Endothelial cell (in vitro differentiated cells): ENCODE data around the gene TYRO3. TPM values are rescaled to one million over a fixed set of nuclear protein-coding genes. Genes with fewer than 3 reads are reported as not detected.
A peak's percentile ranks its signal among the peaks of the same experiment; 100 is the strongest.

Experiments
- DNase-seq: peaks from one replicate; pipeline ENCODE4 v3.0.0; 2021; ENCODE audit warnings: low spot score
- H3K27ac Mint-ChIP-seq: one replicate; pipeline ENCODE4 v1.8.0; 2021; ENCODE audit warnings: mixed read lengths, inconsistent platforms; ENCODE audit not compliant: unreplicated experiment
- H3K27me3 Mint-ChIP-seq: one replicate; pipeline ENCODE4 v1.8.0; 2021; ENCODE audit warnings: mild to moderate bottlenecking, moderate library complexity, mixed read lengths, inconsistent platforms; ENCODE audit not compliant: unreplicated experiment
- H3K36me3 Mint-ChIP-seq: one replicate; pipeline ENCODE4 v1.8.0; 2021; ENCODE audit warnings: mild to moderate bottlenecking, low read depth, mixed read lengths, inconsistent platforms; ENCODE audit not compliant: unreplicated experiment
- H3K4me1 Mint-ChIP-seq: one replicate; pipeline ENCODE4 v1.8.0; 2021; ENCODE audit warnings: mild to moderate bottlenecking, mixed read lengths, inconsistent platforms; ENCODE audit not compliant: unreplicated experiment
- H3K4me3 Mint-ChIP-seq: one replicate; pipeline ENCODE4 v1.8.0; 2021; ENCODE audit warnings: mild to moderate bottlenecking, mixed read lengths, inconsistent platforms; ENCODE audit not compliant: unreplicated experiment
- H3K9me3 Mint-ChIP-seq: one replicate; pipeline ENCODE4 v1.8.0; 2021; ENCODE audit warnings: mixed read lengths, inconsistent platforms; ENCODE audit not compliant: unreplicated experiment
- CTCF ChIP-seq: fragments of 200-600 bp; sonication (generic); IDR thresholded peaks from one replicate; pipeline ENCODE4 v1.5.0; 2021; ENCODE audit warnings: antibody characterized with exemption; ENCODE audit not compliant: unreplicated experiment
- total RNA-seq: library from RNA; stranded (reverse); fragmentation: NEBNext Ultra II Directional; extraction: Animal tissue kit (Norgen Biotek cat#: 25700); gene quantifications from one replicate; pipeline ENCODE4 v1.2.1, GENCODE V29; 2021; ENCODE audit not compliant: unreplicated experiment

The TYRO3 gene
- total RNA-seq, 1 donor from 2014 or later, result 115 TPM

GRCh38 chr15:41543521-41543870, 15.5 kb upstream of the TYRO3 start:
- no peak for TF ChIP-seq CTCF
- H3K4me3 Mint-ChIP-seq, result peak overlapping the region; percentile 99
- DNase-seq, result no peak
- H3K36me3 Mint-ChIP-seq, result no peaks in the 10 kb centered on the region
- peaks cover 10% of the 10 kb centered on the region for H3K4me1 Mint-ChIP-seq
- H3K27me3 Mint-ChIP-seq, result peaks cover 8% of the 10 kb centered on the region
- H3K9me3 Mint-ChIP-seq, result no peaks in the 10 kb centered on the region
- peak overlapping the region; percentile 98 for H3K27ac Mint-ChIP-seq

- H3K4me1 Mint-ChIP-seq, result peaks cover 10% of the 10 kb centered on the region
- H3K36me3 Mint-ChIP-seq, result no peaks in the 10 kb centered on the region
- peak overlapping the region; percentile 87 for H3K4me3 Mint-ChIP-seq
- H3K27ac Mint-ChIP-seq, result peak overlapping the region; percentile 20
- no peaks in the 10 kb centered on the region for H3K9me3 Mint-ChIP-seq
- TF ChIP-seq CTCF, result no peak
- no peak for DNase-seq
- peaks cover 8% of the 10 kb centered on the region for H3K27me3 Mint-ChIP-seq
Observed at GRCh38 chr15:41544650-41545015, 14.4 kb upstream of the TYRO3 start.

GRCh38 chr15:41545218-41545617, 13.8 kb upstream of the TYRO3 start:
- H3K4me1 Mint-ChIP-seq, result peaks cover 10% of the 10 kb centered on the region
- H3K4me3 Mint-ChIP-seq, result peak overlapping the region; percentile 87
- no peaks in the 10 kb centered on the region for H3K9me3 Mint-ChIP-seq
- H3K27ac Mint-ChIP-seq, result peak overlapping the region; percentile 20
- H3K36me3 Mint-ChIP-seq, result no peaks in the 10 kb centered on the region
- TF ChIP-seq CTCF, result no peak
- no peak for DNase-seq
- H3K27me3 Mint-ChIP-seq, result peaks cover 8% of the 10 kb centered on the region

- Mint-ChIP-seq H3K36me3 (no peaks in the 10 kb centered on the region), H3K4me3 (no peak overlapping the region), H3K4me1 (peaks cover 16% of the 10 kb centered on the region), H3K27ac (no peak overlapping the region), H3K9me3 (no peaks in the 10 kb centered on the region), H3K27me3 (peaks cover 8% of the 10 kb centered on the region)
- no peak for TF ChIP-seq CTCF
- no peak for DNase-seq
Observed at GRCh38 chr15:41546851-41547786, 11.9 kb upstream of the TYRO3 start.

GRCh38 chr15:41550066-41550775, 8.8 kb upstream of the TYRO3 start:
- H3K4me1 Mint-ChIP-seq, result peaks cover 25% of the 10 kb centered on the region
- no peaks in the 10 kb centered on the region for H3K36me3 Mint-ChIP-seq

More at GRCh38 chr15:41550066-41550775, 8.8 kb upstream of the TYRO3 start:
- TF ChIP-seq CTCF, result no peak
- no peak for DNase-seq
- Mint-ChIP-seq H3K4me3 (no peak overlapping the region), H3K27me3 (no peaks in the 10 kb centered on the region), H3K9me3 (no peaks in the 10 kb centered on the region), H3K27ac (no peak overlapping the region)
